GM12891 (cell line): Measurements from ENCODE around the gene SDR9C7.
"Not testable (repeated sequence)": the region's sequence is repeated elsewhere in the genome, so short reads cannot be mapped to it uniquely, and the experiment has no call there.

Experiments
- DNase-seq: peaks from one replicate; pipeline ENCODE4 v3.0.0; 2011; ENCODE audit warnings: low spot score; ENCODE audit not compliant: insufficient read length
- FAIRE-seq: peaks from 2 replicates; lab custom pipeline; 2011; peaks lifted over from hg19 to GRCh38; lab: Jason Lieb, UNC
- PAX5 ChIP-seq: IDR thresholded peaks from 2 replicates; pipeline ENCODE4 v1.6.1; 2011; ENCODE audit warnings: low read length, moderate library complexity, mild to moderate bottlenecking; ENCODE audit not compliant: insufficient read depth, severe bottlenecking
- POLR2A ChIP-seq: IDR thresholded peaks from 2 replicates; pipeline ENCODE4 v1.6.1; 2011; ENCODE audit warnings: low read depth, low read length, control low read depth
- POLR2AphosphoS5 ChIP-seq: IDR thresholded peaks from 2 replicates; pipeline ENCODE4 v1.6.1; 2011; ENCODE audit warnings: low read depth, low read length, control low read depth
- POU2F2 ChIP-seq: IDR thresholded peaks from 2 replicates; pipeline ENCODE4 v1.6.1; 2011; ENCODE audit warnings: low read depth, mild to moderate bottlenecking, control low read depth, low read length, moderate library complexity
- SPI1 ChIP-seq: IDR thresholded peaks from 2 replicates; pipeline ENCODE4 v1.6.1; 2011; ENCODE audit warnings: low read depth, low read length, control low read depth
- TAF1 ChIP-seq: IDR thresholded peaks from 2 replicates; pipeline ENCODE4 v1.6.1; 2011; ENCODE audit warnings: low read depth, low read length, control low read depth

Gene SDR9C7

GRCh38 chr12:56886319-56886718 is 47.9 kb downstream of the SDR9C7 start:
- FAIRE-seq, result no peak
- DNase-seq, result no peak
- TF ChIP-seq POLR2A, result no peak

- DNase-seq (no peak), FAIRE-seq (no peak)
- TF ChIP-seq POU2F2, result no peak
These were observed 48.9 kb downstream of the SDR9C7 start for GRCh38 chr12:56885316-56885715.

- DNase-seq (no peak), FAIRE-seq (no peak)
- TF ChIP-seq SPI1 (no peak), POLR2A (no peak), POU2F2 (no peak), PAX5 (no peak), TAF1 (no peak), POLR2AphosphoS5 (no peak)
These were observed 49.8 kb downstream of the SDR9C7 start for GRCh38 chr12:56884421-56884820.

GRCh38 chr12:56882407-56882806 is 51.8 kb downstream of the SDR9C7 start:
- not testable (repeated sequence) for DNase-seq, FAIRE-seq

- DNase-seq, result no peak
- FAIRE-seq, result no peak
- TF ChIP-seq TAF1 (no peak), SPI1 (no peak), POU2F2 (no peak), POLR2A (no peak), POLR2AphosphoS5 (no peak), PAX5 (no peak)
These were observed 53.8 kb downstream of the SDR9C7 start for GRCh38 chr12:56880125-56880992.

GRCh38 chr12:56879240-56880124 is 54.7 kb downstream of the SDR9C7 start:
- not testable (repeated sequence) for DNase-seq, FAIRE-seq

GRCh38 chr12:56878010-56878339 is 56.2 kb downstream of the SDR9C7 start:
- FAIRE-seq (no peak), DNase-seq (no peak)
- TF ChIP-seq SPI1 (no peak), POU2F2 (no peak), POLR2A (no peak), TAF1 (no peak), PAX5 (no peak), POLR2AphosphoS5 (no peak)

GRCh38 chr12:56877195-56878009 is 56.8 kb downstream of the SDR9C7 start:
- DNase-seq (no peak), FAIRE-seq (no peak)
- no peak for TF ChIP-seq POLR2AphosphoS5
- no peak for TF ChIP-seq SPI1
- TF ChIP-seq TAF1, result no peak
- TF ChIP-seq POLR2A, result no peak
- no peak for TF ChIP-seq POU2F2
- no peak for TF ChIP-seq PAX5

GRCh38 chr12:56874821-56875220 is 59.4 kb downstream of the SDR9C7 start:
- FAIRE-seq, result no peak
- TF ChIP-seq POU2F2, result no peak
- TF ChIP-seq POLR2AphosphoS5, result no peak
- no peak for TF ChIP-seq POLR2A
- TF ChIP-seq PAX5, result no peak
- TF ChIP-seq TAF1, result no peak
- TF ChIP-seq SPI1, result no peak
- DNase-seq, result no peak

GRCh38 chr12:56873382-56873781 is 60.8 kb downstream of the SDR9C7 start:
- FAIRE-seq (no peak), DNase-seq (no peak)
- TF ChIP-seq SPI1 (no peak), TAF1 (no peak), PAX5 (no peak), POLR2A (no peak), POLR2AphosphoS5 (no peak), POU2F2 (no peak)
